Measurements from ENCODE around the gene ACTRT1. TPM values are rescaled to one million over a fixed set of nuclear protein-coding genes. Genes with fewer than 3 reads are reported as not detected.

ACTRT1 gene
- not detected in 2 replicates for total RNA-seq (2014; rRNA removed; shearing (Covaris generic))

GRCh38 chrX:128052303-128052702, at the start of gene ACTRT1:
Gene ACTRT1 (minus strand): TSS chrX:128052403. CDS start chrX:128052206, 197 bp downstream.
- Histone ChIP-seq H3K36me3 (replicated peaks; ENCODE audit: control insufficient read depth, insufficient read depth, low read length) (no peaks in the 10 kb centered on the region), H3K27me3 (ENCODE audit: control insufficient read depth, insufficient read depth, low read length) (no peaks in the 10 kb centered on the region), H3K4me3 (ENCODE audit: insufficient read depth, low read depth, low read length) (no peak within 1 kb of the TSS)
- DNase-seq: no peak

- no peaks in the 10 kb centered on the region for H3K27me3 ChIP-seq (ENCODE audit: control insufficient read depth, insufficient read depth, low read length)
- DNase-seq: no peak
- H3K4me3 ChIP-seq (ENCODE audit: insufficient read depth, low read depth, low read length): no peak overlapping the region
- H3K36me3 ChIP-seq (replicated peaks; ENCODE audit: control insufficient read depth, insufficient read depth, low read length): no peaks in the 10 kb centered on the region
Observed at GRCh38 chrX:128078545-128078944, 26.3 kb upstream of the ACTRT1 start.

- no peak for DNase-seq
- no peaks in the 10 kb centered on the region for H3K27me3 ChIP-seq (ENCODE audit: control insufficient read depth, insufficient read depth, low read length)
- no peak overlapping the region for H3K4me3 ChIP-seq (ENCODE audit: insufficient read depth, low read depth, low read length)
- no peaks in the 10 kb centered on the region for H3K36me3 ChIP-seq (replicated peaks; ENCODE audit: control insufficient read depth, insufficient read depth, low read length)
Observed at GRCh38 chrX:128057421-128057820, 5.2 kb upstream of the ACTRT1 start.

GRCh38 chrX:128051526-128051925, 677 bp downstream of the ACTRT1 start:
- Histone ChIP-seq H3K27me3 (ENCODE audit: control insufficient read depth, insufficient read depth, low read length) (no peaks in the 10 kb centered on the region), H3K4me3 (ENCODE audit: insufficient read depth, low read depth, low read length) (no peak overlapping the region), H3K36me3 (replicated peaks; ENCODE audit: control insufficient read depth, insufficient read depth, low read length) (no peaks in the 10 kb centered on the region)
- DNase-seq: no peak

GRCh38 chrX:128035318-128035717, 16.9 kb downstream of the ACTRT1 start:
- Histone ChIP-seq H3K4me3 (ENCODE audit: insufficient read depth, low read depth, low read length) (no peak overlapping the region), H3K27me3 (ENCODE audit: control insufficient read depth, insufficient read depth, low read length) (no peaks in the 10 kb centered on the region), H3K36me3 (replicated peaks; ENCODE audit: control insufficient read depth, insufficient read depth, low read length) (no peaks in the 10 kb centered on the region)
- no peak for DNase-seq

- no peak for DNase-seq
- Histone ChIP-seq H3K4me3 (ENCODE audit: insufficient read depth, low read depth, low read length) (no peak overlapping the region), H3K36me3 (replicated peaks; ENCODE audit: control insufficient read depth, insufficient read depth, low read length) (no peaks in the 10 kb centered on the region), H3K27me3 (ENCODE audit: control insufficient read depth, insufficient read depth, low read length) (no peaks in the 10 kb centered on the region)
Observed at GRCh38 chrX:128021566-128021965, 30.6 kb downstream of the ACTRT1 start.

- H3K27me3 ChIP-seq (ENCODE audit: control insufficient read depth, insufficient read depth, low read length): no peaks in the 10 kb centered on the region
- no peak for DNase-seq
- H3K4me3 ChIP-seq (ENCODE audit: insufficient read depth, low read depth, low read length): no peak overlapping the region
- H3K36me3 ChIP-seq (replicated peaks; ENCODE audit: control insufficient read depth, insufficient read depth, low read length): no peaks in the 10 kb centered on the region
Observed at GRCh38 chrX:128020701-128021100, 31.5 kb downstream of the ACTRT1 start.

- Histone ChIP-seq H3K4me3 (ENCODE audit: insufficient read depth, low read depth, low read length) (no peak overlapping the region), H3K36me3 (replicated peaks; ENCODE audit: control insufficient read depth, insufficient read depth, low read length) (no peaks in the 10 kb centered on the region)
- no peak for DNase-seq
Observed at GRCh38 chrX:128019218-128019617, 33.0 kb downstream of the ACTRT1 start.

GRCh38 chrX:128012015-128012414, 40.2 kb downstream of the ACTRT1 start:
- no peak for DNase-seq

More at GRCh38 chrX:128019218-128019617, 33.0 kb downstream of the ACTRT1 start:
- no peaks in the 10 kb centered on the region for H3K27me3 ChIP-seq (ENCODE audit: control insufficient read depth, insufficient read depth, low read length)

GRCh38 chrX:128007882-128008281, 44.3 kb downstream of the ACTRT1 start:
- Histone ChIP-seq H3K27me3 (ENCODE audit: control insufficient read depth, insufficient read depth, low read length) (no peaks in the 10 kb centered on the region), H3K4me3 (ENCODE audit: insufficient read depth, low read depth, low read length) (no peak overlapping the region), H3K36me3 (replicated peaks; ENCODE audit: control insufficient read depth, insufficient read depth, low read length) (no peaks in the 10 kb centered on the region)
- no peak for DNase-seq

More at GRCh38 chrX:128012015-128012414, 40.2 kb downstream of the ACTRT1 start:
- Histone ChIP-seq H3K4me3 (ENCODE audit: insufficient read depth, low read depth, low read length) (no peak overlapping the region), H3K36me3 (replicated peaks; ENCODE audit: control insufficient read depth, insufficient read depth, low read length) (no peaks in the 10 kb centered on the region), H3K27me3 (ENCODE audit: control insufficient read depth, insufficient read depth, low read length) (no peaks in the 10 kb centered on the region)

Measured in H7 (cell line).